Measurements from ENCODE around the gene DNAJC5.
A peak's percentile ranks its signal among the peaks of the same experiment; 100 is the strongest.

DNAJC5 gene

GRCh38 chr20:63941282-63942081 is 46.6 kb downstream of the DNAJC5 start:
- TF ChIP-seq POLR2A (IDR thresholded peaks at IDR 0.05; ENCODE audit: low read length), result no peak
- no peak for TF ChIP-seq GATA1 (IDR thresholded peaks at IDR 0.05; ENCODE audit: low read depth, low read length)
- peak; percentile 43 to 50 for DNase-seq

GRCh38 chr20:63942250-63942951 is 47.5 kb downstream of the DNAJC5 start:
- DNase-seq, result peak; percentile 59 to 61
- TF ChIP-seq GATA1 (IDR thresholded peaks at IDR 0.05; ENCODE audit: low read depth, low read length) (no peak), POLR2A (IDR thresholded peaks at IDR 0.05; ENCODE audit: low read length) (no peak)

GRCh38 chr20:63942969-63943807 is 48.3 kb downstream of the DNAJC5 start:
- TF ChIP-seq POLR2A (IDR thresholded peaks at IDR 0.05; ENCODE audit: low read length) (no peak), GATA1 (IDR thresholded peaks at IDR 0.05; ENCODE audit: low read depth, low read length) (no peak)
- DNase-seq, result no peak

GRCh38 chr20:63943808-63944077 is 48.8 kb downstream of the DNAJC5 start:
- TF ChIP-seq GATA1 (IDR thresholded peaks at IDR 0.05; ENCODE audit: low read depth, low read length), result no peak
- DNase-seq, result no peak

GRCh38 chr20:63944078-63944941 is 49.4 kb downstream of the DNAJC5 start:
- no peak for TF ChIP-seq GATA1 (IDR thresholded peaks at IDR 0.05; ENCODE audit: low read depth, low read length)
- no peak for TF ChIP-seq POLR2A (IDR thresholded peaks at IDR 0.05; ENCODE audit: low read length)
- no peak for DNase-seq

GRCh38 chr20:63945031-63945658 is 50.2 kb downstream of the DNAJC5 start:
- TF ChIP-seq GATA1 (IDR thresholded peaks at IDR 0.05; ENCODE audit: low read depth, low read length) (no peak), POLR2A (IDR thresholded peaks at IDR 0.05; ENCODE audit: low read length) (no peak)
- no peak for DNase-seq

GRCh38 chr20:63945921-63946920 is 51.3 kb downstream of the DNAJC5 start:
- no peak for DNase-seq
- no peak for TF ChIP-seq GATA1 (IDR thresholded peaks at IDR 0.05; ENCODE audit: low read depth, low read length)
- TF ChIP-seq POLR2A (IDR thresholded peaks at IDR 0.05; ENCODE audit: low read length), result no peak

GRCh38 chr20:63946986-63947637 is 52.2 kb downstream of the DNAJC5 start:
- no peak for DNase-seq
- no peak for TF ChIP-seq GATA1 (IDR thresholded peaks at IDR 0.05; ENCODE audit: low read depth, low read length)
- TF ChIP-seq POLR2A (IDR thresholded peaks at IDR 0.05; ENCODE audit: low read length), result no peak

GRCh38 chr20:63947638-63948456 is 52.9 kb downstream of the DNAJC5 start:
- no peak for DNase-seq
- TF ChIP-seq POLR2A (IDR thresholded peaks at IDR 0.05; ENCODE audit: low read length) (no peak), GATA1 (IDR thresholded peaks at IDR 0.05; ENCODE audit: low read depth, low read length) (no peak)

GRCh38 chr20:63950701-63951397 is 55.9 kb downstream of the DNAJC5 start:
- no peak for DNase-seq
- TF ChIP-seq POLR2A (IDR thresholded peaks at IDR 0.05; ENCODE audit: low read length), result no peak
- TF ChIP-seq GATA1 (IDR thresholded peaks at IDR 0.05; ENCODE audit: low read depth, low read length), result no peak
